HG02852 (cell line): Measurements from ENCODE around the gene METTL14.

Experiments
- ATAC-seq: cut with Tn5 transposase; IDR thresholded peaks from one replicate; pipeline ENCODE4 v1.9.1; 2021; ENCODE audit warnings: mild to moderate bottlenecking, moderate library complexity; ENCODE audit not compliant: unreplicated experiment

Gene METTL14

DNA sequence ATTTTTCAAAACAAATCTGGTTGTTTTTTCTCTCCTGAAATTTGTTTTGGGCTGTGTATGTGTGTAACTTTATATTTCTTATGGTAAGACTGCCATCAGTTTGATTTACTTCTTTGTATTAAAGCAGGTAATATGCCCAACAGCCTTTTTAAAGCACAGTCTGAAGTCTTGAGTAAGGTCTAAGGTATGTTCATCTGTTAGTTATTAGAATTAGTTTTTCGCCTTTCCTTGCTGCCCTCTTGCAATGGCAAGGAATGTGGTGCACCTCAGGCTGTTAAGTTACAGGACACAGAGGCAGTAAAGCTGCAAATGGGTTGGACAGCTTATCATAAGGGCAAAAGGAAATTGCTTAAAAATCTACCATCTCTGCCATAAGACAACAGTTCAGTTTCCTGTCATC, 71.8 kb downstream of the METTL14 start:
- ATAC-seq, result no peak

- no peak for ATAC-seq
Measured at GRCh38 chr4:118757761-118758251, 72.6 kb downstream of the METTL14 start.

- ATAC-seq, result no peak
Measured at GRCh38 chr4:118758293-118758692, 73.1 kb downstream of the METTL14 start.

DNA sequence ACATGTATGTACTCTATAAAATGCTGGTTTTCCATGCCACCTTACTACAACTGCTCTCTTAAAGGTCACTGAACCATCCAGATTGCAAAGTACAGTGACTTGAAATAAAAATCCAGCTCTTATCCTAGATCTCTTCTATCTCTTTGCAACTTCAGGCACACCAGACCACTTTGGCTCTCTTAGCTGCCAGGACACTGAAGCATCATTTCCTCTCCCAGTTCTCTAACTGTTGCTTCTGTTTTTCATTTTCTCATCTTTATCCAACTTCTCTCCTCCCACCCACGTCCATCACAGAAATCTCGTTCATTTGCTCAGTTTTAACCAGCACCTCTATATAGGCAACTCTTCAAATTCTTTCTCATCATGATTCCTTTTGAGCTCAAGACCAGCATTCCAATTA, 74.3 kb downstream of the METTL14 start:
- ATAC-seq, result no peak

- peak; percentile 38 for ATAC-seq
Measured at GRCh38 chr4:118760092-118760491, 74.9 kb downstream of the METTL14 start.

- peak; percentile 99 for ATAC-seq
Measured at GRCh38 chr4:118760493-118760892, 75.3 kb downstream of the METTL14 start.

DNA sequence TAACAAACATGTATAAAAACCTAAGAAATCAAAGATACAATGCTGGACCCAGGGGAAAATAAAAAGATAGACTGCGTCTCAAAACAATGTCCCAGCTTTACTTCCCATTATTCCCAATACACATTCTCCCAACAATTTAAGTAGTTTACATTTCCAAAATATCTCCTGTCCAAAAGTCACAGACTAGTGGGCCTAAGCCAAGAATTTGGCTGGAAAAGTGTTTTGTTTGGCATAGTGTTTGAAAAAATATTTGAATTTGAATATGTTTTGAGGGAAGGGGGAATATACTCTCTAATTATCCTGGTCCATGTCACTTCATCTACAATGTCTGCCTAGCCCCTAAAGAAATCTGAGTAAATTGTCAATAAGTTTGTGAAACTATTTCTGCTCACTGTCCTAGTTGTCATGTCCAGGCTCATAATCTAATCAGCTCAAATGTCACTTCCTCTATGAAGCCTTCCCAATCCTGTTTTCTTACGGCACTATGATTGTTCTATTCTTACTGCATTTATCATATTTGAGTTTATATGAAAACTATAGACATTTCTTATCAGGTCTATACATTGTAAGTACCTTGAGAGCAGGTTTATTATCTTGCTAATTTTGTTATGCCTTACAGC, 76.3 kb downstream of the METTL14 start:
- ATAC-seq, result no peak

- ATAC-seq, result no peak
Measured at GRCh38 chr4:118762155-118762554, 77.0 kb downstream of the METTL14 start.

- ATAC-seq, result no peak
Measured at GRCh38 chr4:118762730-118763477, 77.7 kb downstream of the METTL14 start.
